NB4 (cell line): ENCODE data around the gene EHF.

ENCODE experiments used
- DNase-seq: peaks from one replicate; pipeline ENCODE4 v3.0.0; 2010; ENCODE audit warnings: low read depth
- H3K4me3 ChIP-seq: one replicate; pipeline ENCODE4 v1.5.1; 2011; ENCODE audit warnings: mild to moderate bottlenecking, low read depth, low read length, moderate library complexity
- CTCF ChIP-seq: IDR thresholded peaks from one replicate; pipeline ENCODE4 v1.5.1; 2012; ENCODE audit warnings: low read depth, low read length
- MYC ChIP-seq: IDR thresholded peaks from 2 replicates; pipeline ENCODE4 v1.6.1; 2011; ENCODE audit warnings: low read depth, low read length
- POLR2A ChIP-seq: IDR thresholded peaks from 2 replicates; pipeline ENCODE4 v1.6.1; 2011; ENCODE audit warnings: mild to moderate bottlenecking; ENCODE audit not compliant: insufficient read length; ENCODE audit errors: extremely low read depth
- TF ChIP-seq, protein P1 (sequence below): IDR thresholded peaks from 2 replicates; pipeline ENCODE4 v1.6.1; 2011; ENCODE audit warnings: low read depth, low read length

EHF gene

DNA sequence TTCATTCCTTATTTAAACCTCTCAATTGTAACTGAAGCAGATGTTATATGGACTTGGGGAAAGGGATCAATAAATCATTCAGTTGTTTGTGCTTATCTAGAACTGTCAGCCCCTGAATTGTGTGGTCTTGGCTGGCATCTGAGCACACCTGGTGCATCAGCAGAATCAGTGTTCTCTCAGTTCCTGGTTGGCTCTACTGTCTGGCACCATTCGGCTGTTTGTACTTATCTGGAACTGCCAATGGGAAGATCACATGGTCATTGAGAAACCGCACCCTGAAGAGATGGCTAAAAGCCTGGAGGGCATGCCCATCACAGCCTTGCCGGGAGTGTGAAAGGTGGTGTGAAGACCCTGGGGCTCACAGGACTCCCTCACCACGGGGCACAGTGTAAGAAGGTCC is 37.1 kb upstream of the EHF start:
- no peak overlapping the region for H3K4me3 ChIP-seq
- DNase-seq: no peak
- TF ChIP-seq POLR2A (no peak), CTCF (no peak), MYC (no peak)
- TF ChIP-seq, protein P1, sequence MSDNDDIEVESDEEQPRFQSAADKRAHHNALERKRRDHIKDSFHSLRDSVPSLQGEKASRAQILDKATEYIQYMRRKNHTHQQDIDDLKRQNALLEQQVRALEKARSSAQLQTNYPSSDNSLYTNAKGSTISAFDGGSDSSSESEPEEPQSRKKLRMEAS: no peak

DNA sequence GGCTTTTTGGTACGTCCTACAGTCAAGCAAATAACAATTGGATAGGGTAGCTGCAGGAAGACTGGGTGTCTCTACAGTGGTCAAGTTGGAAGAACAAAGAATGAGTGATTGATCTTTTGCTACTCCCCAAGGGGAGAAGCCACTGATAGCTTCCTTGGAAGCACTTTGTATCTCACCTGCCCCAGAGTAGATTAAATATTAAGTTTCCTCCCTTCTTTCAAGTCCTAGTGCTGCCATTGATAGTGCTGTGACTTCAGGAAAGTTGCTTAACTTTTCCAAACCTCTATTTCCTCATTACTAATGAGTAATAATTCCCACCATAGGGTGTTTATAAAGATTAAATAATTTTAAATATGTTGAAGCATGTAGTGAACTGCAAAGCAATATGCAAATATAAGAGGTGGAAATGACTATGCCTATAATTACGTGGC is 35.6 kb upstream of the EHF start:
- TF ChIP-seq CTCF (no peak), POLR2A (no peak), MYC (no peak)
- TF ChIP-seq, protein P1: no peak
- DNase-seq: no peak
- no peak overlapping the region for H3K4me3 ChIP-seq

DNA sequence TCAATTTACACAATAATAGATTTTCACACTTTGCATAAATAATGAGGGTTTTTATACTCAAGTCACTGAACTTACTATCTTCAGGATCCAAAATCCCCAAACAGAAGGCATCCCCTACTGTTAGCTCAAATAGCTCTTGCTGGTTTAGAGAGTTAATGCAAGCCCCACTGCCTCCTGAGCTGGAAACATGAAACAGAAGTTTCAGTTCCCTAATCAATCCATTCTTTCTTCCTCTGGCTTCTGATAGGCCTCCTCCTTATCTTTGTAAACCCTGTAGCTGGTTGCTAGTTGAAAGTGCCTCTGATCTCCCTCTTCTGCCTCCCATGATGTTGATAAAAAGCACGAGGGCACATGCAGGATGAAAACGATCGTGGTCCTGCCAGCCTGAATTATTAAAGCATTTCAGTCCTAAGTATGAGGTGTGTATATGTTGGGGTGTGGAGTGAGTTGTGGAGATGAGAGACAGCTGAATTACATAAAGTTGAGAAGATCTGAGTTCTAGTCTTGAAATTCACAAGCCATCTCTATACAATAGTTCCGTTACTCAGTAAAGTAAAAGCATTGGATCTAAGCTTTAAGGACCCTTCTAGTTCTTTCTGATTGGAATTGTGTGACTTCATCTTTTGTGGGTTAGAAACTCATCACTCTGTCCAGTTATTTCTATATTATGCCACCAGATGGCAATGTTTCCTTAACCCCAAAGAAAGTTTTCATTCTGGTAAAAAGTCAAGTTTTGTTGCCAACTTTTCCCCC is 35.0 kb upstream of the EHF start:
- peak; percentile 43 for DNase-seq
- peak; percentile 36 for TF ChIP-seq CTCF
- no peak for TF ChIP-seq POLR2A
- TF ChIP-seq, protein P1: no peak
- no peak for TF ChIP-seq MYC
- H3K4me3 ChIP-seq: no peak overlapping the region

DNA sequence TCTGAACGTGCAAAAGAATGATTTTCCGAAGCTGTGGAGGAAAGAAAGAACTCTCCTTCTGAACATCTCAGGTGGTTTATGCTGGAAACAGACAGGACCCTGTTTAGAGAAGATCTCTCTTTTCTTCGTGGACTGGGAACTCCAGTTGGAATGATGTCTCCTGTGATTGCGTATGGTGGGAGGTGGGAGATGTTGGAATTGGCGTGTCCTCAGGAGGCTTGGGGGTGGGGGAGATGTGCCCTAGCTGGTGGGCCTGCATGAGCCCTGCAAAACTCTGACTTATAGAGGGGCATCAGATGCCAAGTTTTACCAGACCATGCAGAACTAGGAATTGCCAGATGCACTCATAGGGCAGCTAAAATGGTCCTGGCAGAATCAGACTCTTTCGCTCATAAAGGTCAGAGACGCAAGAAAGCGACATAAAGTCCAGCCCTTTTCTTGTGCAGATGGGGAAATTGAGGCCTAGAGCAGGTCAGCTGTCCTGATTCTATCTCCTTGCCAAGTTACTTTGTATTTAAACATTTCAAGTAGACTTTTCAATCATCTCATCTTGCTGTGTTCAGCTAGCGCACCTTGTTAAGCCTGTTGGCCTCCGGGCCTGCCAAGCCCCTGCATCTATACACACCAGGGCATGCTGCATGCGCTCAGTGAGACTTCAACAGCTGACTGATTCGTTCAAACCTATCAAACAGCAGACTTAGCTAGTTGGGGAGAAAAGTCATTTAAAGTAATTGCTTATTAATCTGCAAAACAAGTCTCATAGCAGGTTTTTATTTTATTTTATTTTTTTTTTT is 34.2 kb upstream of the EHF start:
- TF ChIP-seq MYC (no peak), POLR2A (no peak), CTCF (no peak)
- TF ChIP-seq, protein P1: no peak
- no peak overlapping the region for H3K4me3 ChIP-seq
- DNase-seq: no peak

DNA sequence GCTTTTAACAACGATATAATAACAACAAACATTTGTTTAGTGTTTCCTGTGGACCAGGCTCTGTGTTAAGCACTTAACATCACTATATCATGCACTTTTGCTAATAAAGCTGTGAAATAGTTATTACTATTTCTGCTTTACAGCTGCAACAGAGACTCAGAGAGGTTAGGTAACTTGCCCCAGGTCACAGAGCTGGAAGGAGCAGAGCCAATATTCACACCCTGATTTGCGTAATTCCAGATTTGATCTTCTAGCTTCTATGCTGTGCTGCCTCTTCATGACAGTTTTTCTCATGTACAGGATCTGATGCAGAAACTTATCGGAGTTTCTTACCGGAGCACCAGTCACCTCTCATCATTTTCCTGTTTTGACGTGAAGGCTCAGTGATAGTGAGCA is 33.6 kb upstream of the EHF start:
- DNase-seq: no peak
- H3K4me3 ChIP-seq: no peak overlapping the region
- TF ChIP-seq CTCF: no peak
- TF ChIP-seq MYC: no peak
- no peak for TF ChIP-seq POLR2A
- TF ChIP-seq, protein P1: no peak
